GM19372 (cell line): ENCODE data around the gene KAT2A.

Experiments used
- ATAC-seq: cut with Tn5 transposase; IDR thresholded peaks from one replicate; pipeline ENCODE4 v1.9.1; 2021; ENCODE audit warnings: mild to moderate bottlenecking, low read depth, moderate library complexity; ENCODE audit not compliant: unreplicated experiment

Gene KAT2A

GRCh38 chr17:42097691-42098631 lies 23.2 kb downstream of the KAT2A start, which contains the start of gene ZNF385C:
TSS of gene ZNF385C (minus strand) at chr17:42098473. CDS start at chr17:42063056, 35,417 bp downstream.
- no peak for ATAC-seq

- no peak for ATAC-seq
Measured at GRCh38 chr17:42096360-42097111, 24.6 kb downstream of the KAT2A start.

- no peak for ATAC-seq
Measured at GRCh38 chr17:42094375-42095069, 26.6 kb downstream of the KAT2A start.

- no peak for ATAC-seq
Measured at GRCh38 chr17:42092939-42093338, 28.2 kb downstream of the KAT2A start.

- ATAC-seq, result no peak
Measured at GRCh38 chr17:42090964-42091790, 30.0 kb downstream of the KAT2A start.

- no peak for ATAC-seq
Measured at GRCh38 chr17:42088736-42089135, 32.4 kb downstream of the KAT2A start.

- ATAC-seq, result no peak
Measured at GRCh38 chr17:42087736-42088705, 33.1 kb downstream of the KAT2A start.

GRCh38 chr17:42087042-42087701 lies 34.0 kb downstream of the KAT2A start:
- ATAC-seq, result no peak

- no peak for ATAC-seq
Measured at GRCh38 chr17:42081516-42082129, 39.5 kb downstream of the KAT2A start.

- ATAC-seq, result no peak
Measured at GRCh38 chr17:42079541-42079940, 41.6 kb downstream of the KAT2A start.

GRCh38 chr17:42078396-42079043 lies 42.6 kb downstream of the KAT2A start:
- ATAC-seq, result no peak

GRCh38 chr17:42077755-42078154 lies 43.4 kb downstream of the KAT2A start:
- ATAC-seq, result no peak

GRCh38 chr17:42076797-42077559 lies 44.2 kb downstream of the KAT2A start:
- ATAC-seq, result no peak

GRCh38 chr17:42075789-42076188 lies 45.4 kb downstream of the KAT2A start:
- no peak for ATAC-seq

GRCh38 chr17:42072323-42073187 lies 48.6 kb downstream of the KAT2A start:
- no peak for ATAC-seq

GRCh38 chr17:42071810-42072209 lies 49.4 kb downstream of the KAT2A start:
- ATAC-seq, result no peak
